DMS114 treated with DMSO at 0.1 percent for 48 hours (cell line): ENCODE data around the gene MEA1.
"Not testable (repeated sequence)": the region's sequence is repeated elsewhere in the genome, so short reads cannot be mapped to it uniquely, and the experiment has no call there.

Source experiments
- DNase-seq: peaks from one replicate; lab custom pipeline; 2025; ENCODE audit not compliant: unreplicated experiment; lab: John Stamatoyannopoulos, UW

The MEA1 gene

GRCh38 chr6:43013843-43014433 lies at the start of gene MEA1, which contains the start of gene KLHDC3:
Gene MEA1, minus strand, starts transcription at chr6:43013946. Its CDS starts 133 bp downstream, at chr6:43013813.
Gene KLHDC3, plus strand, starts transcription at chr6:43014249. Its CDS starts 2,944 bp downstream, at chr6:43017193.
- peak; percentile 100 for DNase-seq

GRCh38 chr6:43062818-43063217 lies 49.1 kb upstream of the MEA1 start:
- no peak for DNase-seq

GRCh38 chr6:43061861-43062260 lies 48.1 kb upstream of the MEA1 start:
- no peak for DNase-seq

- no peak for DNase-seq
Measured at GRCh38 chr6:43060755-43061633, 47.2 kb upstream of the MEA1 start.

GRCh38 chr6:43060034-43060754 lies 46.4 kb upstream of the MEA1 start:
- DNase-seq, result no peak

GRCh38 chr6:43059168-43060033 lies 45.7 kb upstream of the MEA1 start, which contains the start of the genes KLC4 and MRPL2:
Gene KLC4, plus strand, starts transcription at chr6:43059631. Its CDS starts 1,705 bp downstream, at chr6:43061336.
Gene MRPL2, minus strand, starts transcription at chr6:43059434. Its CDS starts 53 bp downstream, at chr6:43059381.
- DNase-seq, result peak; percentile 99

- no peak for DNase-seq
Measured at GRCh38 chr6:43058531-43058930, 44.8 kb upstream of the MEA1 start.

GRCh38 chr6:43055966-43056365 lies 42.2 kb upstream of the MEA1 start:
- no peak for DNase-seq

- DNase-seq, result no peak
Measured at GRCh38 chr6:43054206-43054943, 40.6 kb upstream of the MEA1 start.

GRCh38 chr6:43053545-43054205 lies 39.9 kb upstream of the MEA1 start, which contains the start of gene CUL7:
Gene CUL7, minus strand, starts transcription at chr6:43053851. Its CDS starts 1,063 bp downstream, at chr6:43052788.
- DNase-seq, result peak; percentile 97

- DNase-seq, result no peak
Measured at GRCh38 chr6:43052842-43053544, 39.2 kb upstream of the MEA1 start.

- no peak for DNase-seq
Measured at GRCh38 chr6:43052225-43052841, 38.6 kb upstream of the MEA1 start.

- DNase-seq, result no peak
Measured at GRCh38 chr6:43050981-43051380, 37.2 kb upstream of the MEA1 start.

- no peak for DNase-seq
Measured at GRCh38 chr6:43047998-43048397, 34.3 kb upstream of the MEA1 start.

- no peak for DNase-seq
Measured at GRCh38 chr6:43045371-43045930, 31.7 kb upstream of the MEA1 start.

- no peak for DNase-seq
Measured at GRCh38 chr6:43043310-43043709, 29.6 kb upstream of the MEA1 start.

GRCh38 chr6:43041475-43041874 lies 27.7 kb upstream of the MEA1 start:
- DNase-seq, result not testable (repeated sequence)
